Peyer's patch (tissue), 4 donors: ENCODE data around the gene KLRC3. TPM values are rescaled to one million over a fixed set of nuclear protein-coding genes. Genes with fewer than 3 reads are reported as not detected.
A peak's percentile ranks its signal among the peaks of the same experiment; 100 is the strongest.
"Not testable (repeated sequence)": the region's sequence is repeated elsewhere in the genome, so short reads cannot be mapped to it uniquely, and the experiment has no call there.

ENCODE experiments used
- DNase-seq, 3 donors: peaks; one replicate each; pipeline ENCODE4 v3.0.0-alpha.2; 2017 to 2019
- H3K27ac ChIP-seq, 4 donors: fragments of 200-600 bp; sonication (generic); one replicate each; pipeline ENCODE4 v1.5.1; 2016 to 2019
- H3K27me3 ChIP-seq, 2 donors: fragments of 200-600 bp; sonication (generic); one replicate each; pipeline ENCODE4 v1.5.1; 2019
- H3K36me3 ChIP-seq, 3 donors: fragments of 200-600 bp; sonication (generic); one replicate each; pipeline ENCODE4 v1.5.1; 2016 to 2019
- H3K4me1 ChIP-seq, 4 donors: fragments of 200-600 bp; sonication (generic); one replicate each; pipeline ENCODE4 v1.5.1; 2016 to 2019
- H3K4me3 ChIP-seq, 4 donors: fragments of 200-600 bp; sonication (generic); 1 replicate in 3 of 4; 2 replicates in 1 of 4; pipeline ENCODE4 v1.5.1; 2016 to 2019; ENCODE audit warnings: mild to moderate bottlenecking in 1 of 4
- H3K9me3 ChIP-seq, 4 donors: fragments of 200-600 bp; sonication (generic); one replicate each; pipeline ENCODE4 v1.5.1; 2016 to 2019; ENCODE audit warnings: mild to moderate bottlenecking in 1 of 4
- POLR2A ChIP-seq, 2 donors: fragments of 450-650 bp; IDR thresholded peaks; one replicate each; pipeline ENCODE4 v1.5.1; 2017; ENCODE audit warnings: antibody characterized with exemption in 2 of 2, mild to moderate bottlenecking in 2 of 2, moderate library complexity in 2 of 2
- total RNA-seq, 4 donors: library from RNA; depleted of rRNA; stranded (reverse); fragments of >200 nt; gene quantifications; one replicate each; pipeline ENCODE4 v1.1.0, GENCODE V29; 2016
- TF ChIP-seq, protein P1 (sequence below), 6 experiments: fragments of 450-650 bp in 4 of 6; fragments of 200-600 bp in 2 of 6; sonication (generic) in 1 of 6; IDR thresholded peaks; one replicate each; pipeline ENCODE4 v1.5.1; 2017 to 2019; ENCODE audit warnings: antibody characterized with exemption in 6 of 6, mild to moderate bottlenecking in 3 of 6, moderate library complexity in 1 of 6

The KLRC3 gene
- total RNA-seq, 4 donors from 2014 or later: 1.6 to 2.8 TPM; not detected in 2

DNA sequence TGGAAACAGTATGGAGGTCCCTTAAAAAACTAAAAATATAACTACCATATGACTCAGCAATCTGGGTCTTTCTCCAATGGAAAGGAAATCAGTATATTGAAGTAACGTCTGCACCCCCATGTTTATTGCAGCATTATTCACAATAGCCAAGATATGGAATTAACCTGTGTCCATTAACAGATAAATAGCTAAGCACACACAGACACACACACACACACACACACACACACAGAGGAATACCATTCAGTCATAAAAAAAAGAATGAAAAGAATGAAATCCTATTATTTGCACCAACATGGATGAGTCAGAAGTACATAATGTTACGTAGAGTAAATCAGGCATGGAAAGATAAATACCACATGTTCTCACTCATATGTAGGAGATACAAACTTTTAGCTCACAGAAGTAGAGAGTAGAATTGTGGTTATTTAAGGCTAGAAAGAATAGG lies 35.2 kb downstream of the KLRC3 start:
- Histone ChIP-seq H3K27me3 (no peaks in the 10 kb centered on the region), H3K4me3 (no peak overlapping the region), H3K4me1 (no peaks in the 10 kb centered on the region), H3K27ac (peak overlapping the region in 1 of 4 donors; percentile 0), H3K9me3 (no peaks in the 10 kb centered on the region), H3K36me3 (no peaks in the 10 kb centered on the region)
- TF ChIP-seq POLR2A (IDR thresholded peaks at IDR 0.05): no peak
- TF ChIP-seq, protein P1, sequence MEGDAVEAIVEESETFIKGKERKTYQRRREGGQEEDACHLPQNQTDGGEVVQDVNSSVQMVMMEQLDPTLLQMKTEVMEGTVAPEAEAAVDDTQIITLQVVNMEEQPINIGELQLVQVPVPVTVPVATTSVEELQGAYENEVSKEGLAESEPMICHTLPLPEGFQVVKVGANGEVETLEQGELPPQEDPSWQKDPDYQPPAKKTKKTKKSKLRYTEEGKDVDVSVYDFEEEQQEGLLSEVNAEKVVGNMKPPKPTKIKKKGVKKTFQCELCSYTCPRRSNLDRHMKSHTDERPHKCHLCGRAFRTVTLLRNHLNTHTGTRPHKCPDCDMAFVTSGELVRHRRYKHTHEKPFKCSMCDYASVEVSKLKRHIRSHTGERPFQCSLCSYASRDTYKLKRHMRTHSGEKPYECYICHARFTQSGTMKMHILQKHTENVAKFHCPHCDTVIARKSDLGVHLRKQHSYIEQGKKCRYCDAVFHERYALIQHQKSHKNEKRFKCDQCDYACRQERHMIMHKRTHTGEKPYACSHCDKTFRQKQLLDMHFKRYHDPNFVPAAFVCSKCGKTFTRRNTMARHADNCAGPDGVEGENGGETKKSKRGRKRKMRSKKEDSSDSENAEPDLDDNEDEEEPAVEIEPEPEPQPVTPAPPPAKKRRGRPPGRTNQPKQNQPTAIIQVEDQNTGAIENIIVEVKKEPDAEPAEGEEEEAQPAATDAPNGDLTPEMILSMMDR (IDR thresholded peaks at IDR 0.05): no peak
- DNase-seq: no peak

DNA sequence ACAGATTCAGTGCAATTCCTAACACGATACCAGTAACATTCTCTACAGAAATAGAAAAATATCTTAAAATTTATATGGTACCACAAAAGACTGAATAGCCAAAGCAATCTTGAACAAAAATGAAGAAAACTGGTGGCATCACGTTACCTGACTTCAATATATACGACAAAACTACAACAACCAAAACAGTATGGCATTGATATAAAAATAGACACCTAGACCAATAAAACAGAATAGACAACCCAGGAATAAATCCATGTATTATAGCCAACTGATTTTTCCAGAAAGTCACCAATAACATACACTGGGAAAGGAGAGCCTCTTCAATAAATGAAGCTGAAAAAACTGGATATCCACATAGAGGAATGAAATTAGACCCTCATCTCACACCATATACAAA lies 36.2 kb downstream of the KLRC3 start:
- no peaks in the 10 kb centered on the region for H3K4me1 ChIP-seq
- no peak overlapping the region for H3K27ac ChIP-seq
- H3K4me3 ChIP-seq: no peak overlapping the region
- H3K9me3 ChIP-seq: no peaks in the 10 kb centered on the region
- H3K36me3 ChIP-seq: no peaks in the 10 kb centered on the region
- TF ChIP-seq, protein P1 (IDR thresholded peaks at IDR 0.05): no peak
- TF ChIP-seq POLR2A (IDR thresholded peaks at IDR 0.05): no peak
- no peak for DNase-seq
- no peaks in the 10 kb centered on the region for H3K27me3 ChIP-seq

GRCh38 chr12:10381928-10382628 lies 38.3 kb downstream of the KLRC3 start:
- no peak for DNase-seq
- Histone ChIP-seq H3K36me3 (no peaks in the 10 kb centered on the region), H3K4me1 (no peaks in the 10 kb centered on the region), H3K9me3 (no peaks in the 10 kb centered on the region), H3K27me3 (no peaks in the 10 kb centered on the region), H3K27ac (no peak overlapping the region), H3K4me3 (peak overlapping the region in 1 of 4 donors; percentile 12)
- TF ChIP-seq, protein P1 (IDR thresholded peaks at IDR 0.05): no peak
- no peak for TF ChIP-seq POLR2A (IDR thresholded peaks at IDR 0.05)

DNA sequence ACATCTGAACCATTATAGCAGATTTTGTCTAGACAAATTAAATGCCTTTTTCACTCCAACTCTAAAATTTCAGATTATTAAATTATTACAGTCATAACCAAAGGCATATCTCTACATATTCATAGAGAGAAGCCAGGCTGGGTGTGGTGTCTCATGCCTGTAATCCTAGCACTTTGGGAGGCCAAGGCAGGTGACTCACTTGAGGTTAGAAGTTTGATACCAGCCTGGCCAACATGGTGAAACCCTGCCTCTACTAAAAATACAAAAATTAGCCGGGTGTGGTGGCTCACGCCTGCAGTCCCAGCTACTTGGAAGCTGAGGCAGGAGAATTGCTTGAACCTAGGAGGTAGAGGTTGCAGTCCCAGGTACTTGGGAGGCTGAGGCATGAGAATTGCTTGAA lies 41.7 kb downstream of the KLRC3 start:
- H3K27me3 ChIP-seq, H3K27ac ChIP-seq, H3K4me1 ChIP-seq, H3K36me3 ChIP-seq, DNase-seq, H3K9me3 ChIP-seq, H3K4me3 ChIP-seq: not testable (repeated sequence)

DNA sequence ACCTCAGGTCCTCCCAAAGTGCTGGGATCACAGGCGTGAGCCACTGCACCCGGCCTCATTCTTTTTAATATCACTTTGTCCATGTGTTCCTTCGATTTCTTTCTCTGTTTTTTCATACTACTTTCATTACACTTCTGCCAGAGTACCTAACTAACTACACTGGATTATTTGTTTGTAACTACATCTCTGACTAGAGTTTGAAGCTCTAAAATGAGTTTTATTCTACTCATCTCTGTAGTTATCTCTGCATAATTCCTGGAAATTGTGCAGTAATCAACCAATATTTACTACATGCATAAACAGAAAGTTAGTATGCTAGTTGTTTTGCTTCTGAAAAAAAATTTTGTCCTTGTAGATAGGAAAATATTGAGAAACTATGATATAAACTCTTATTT lies 45.8 kb downstream of the KLRC3 start:
- no peaks in the 10 kb centered on the region for H3K36me3 ChIP-seq
- H3K9me3 ChIP-seq: no peaks in the 10 kb centered on the region
- H3K27me3 ChIP-seq: no peaks in the 10 kb centered on the region
- H3K4me1 ChIP-seq: no peaks in the 10 kb centered on the region
- DNase-seq: no peak
- H3K27ac ChIP-seq: no peak overlapping the region
- TF ChIP-seq, protein P1 (IDR thresholded peaks at IDR 0.05): no peak
- no peak for TF ChIP-seq POLR2A (IDR thresholded peaks at IDR 0.05)
- H3K4me3 ChIP-seq: no peak overlapping the region

DNA sequence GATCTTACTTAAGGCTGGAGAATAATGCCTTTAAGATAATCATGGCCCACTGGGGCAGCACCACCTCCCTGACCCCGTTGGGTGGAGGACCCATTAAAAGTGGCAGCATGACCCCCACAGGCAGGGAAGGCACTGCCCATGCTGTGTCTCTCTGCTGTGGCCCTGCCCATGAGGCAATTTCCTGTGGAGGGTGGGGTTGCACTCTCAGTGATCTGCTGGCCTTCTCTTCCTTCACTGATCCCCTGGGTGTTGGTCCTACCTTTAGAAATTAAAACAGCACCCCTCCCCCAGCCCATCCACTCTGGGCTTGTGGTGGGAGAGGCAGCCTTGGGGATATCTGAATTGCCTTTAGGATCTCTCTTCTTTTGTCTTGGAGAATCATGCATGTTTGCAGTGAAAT lies 47.8 kb downstream of the KLRC3 start:
- Histone ChIP-seq H3K9me3 (no peaks in the 10 kb centered on the region), H3K36me3 (no peaks in the 10 kb centered on the region), H3K27ac (peak overlapping the region in 2 of 4 donors; percentile 37 to 46), H3K27me3 (no peaks in the 10 kb centered on the region), H3K4me3 (no peak overlapping the region), H3K4me1 (no peaks in the 10 kb centered on the region)
- TF ChIP-seq, protein P1 (IDR thresholded peaks at IDR 0.05): no peak
- TF ChIP-seq POLR2A (IDR thresholded peaks at IDR 0.05): no peak
- DNase-seq: peak in 2 of 3 donors; percentile 62 to 64

DNA sequence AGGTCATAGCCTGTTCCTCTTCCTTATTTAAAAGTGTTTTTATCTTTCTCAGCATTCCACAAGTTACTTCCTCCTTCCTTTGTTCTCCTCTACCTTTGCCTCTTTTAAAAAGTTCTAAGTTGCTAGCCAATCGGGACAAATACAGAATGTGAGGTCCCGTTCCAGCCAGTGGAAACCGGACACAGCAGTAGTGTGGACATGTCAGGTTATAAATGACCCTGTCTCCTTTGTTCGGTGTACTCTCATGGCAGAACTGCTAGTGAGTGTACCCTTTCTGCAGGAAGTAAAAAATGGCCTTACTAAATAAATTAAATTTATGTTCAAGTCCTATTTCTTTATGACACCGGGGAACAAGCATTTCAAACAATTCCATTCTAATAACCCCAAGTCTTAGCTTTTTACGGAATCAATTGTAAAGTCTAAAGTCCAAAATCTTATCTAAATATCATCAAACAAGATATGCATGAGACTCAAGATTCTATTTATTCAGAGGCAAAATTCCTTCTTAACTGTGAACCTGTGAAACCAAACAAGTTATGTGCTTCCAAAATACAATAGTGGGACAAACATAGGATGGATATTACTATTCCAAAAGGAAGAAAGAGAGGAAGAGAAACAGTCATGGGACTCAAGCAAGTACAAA lies 48.4 kb downstream of the KLRC3 start:
- not testable (repeated sequence) for H3K36me3 ChIP-seq
- H3K27ac ChIP-seq: peak overlapping the region in 2 of 4 donors; percentile 37 to 55

More for the DNA sequence above, 48.4 kb downstream of the KLRC3 start:
- DNase-seq, H3K9me3 ChIP-seq, H3K4me1 ChIP-seq, H3K4me3 ChIP-seq, H3K27me3 ChIP-seq: not testable (repeated sequence)
